GM12873 (cell line): ENCODE data around the gene FADS3.

ENCODE experiments used
- CTCF ChIP-seq: IDR thresholded peaks from 2 replicates; pipeline ENCODE4 v1.5.1; 2012; ENCODE audit warnings: low read depth, mild to moderate bottlenecking, moderate library complexity, low read length, control low read depth; ENCODE audit not compliant: insufficient read depth; ENCODE audit errors: missing control alignments

FADS3 gene

GRCh38 chr11:61887839-61888494, 3.4 kb downstream of the FADS3 start:
- TF ChIP-seq CTCF: no peak

GRCh38 chr11:61886643-61887042, 4.7 kb downstream of the FADS3 start:
- no peak for TF ChIP-seq CTCF

DNA sequence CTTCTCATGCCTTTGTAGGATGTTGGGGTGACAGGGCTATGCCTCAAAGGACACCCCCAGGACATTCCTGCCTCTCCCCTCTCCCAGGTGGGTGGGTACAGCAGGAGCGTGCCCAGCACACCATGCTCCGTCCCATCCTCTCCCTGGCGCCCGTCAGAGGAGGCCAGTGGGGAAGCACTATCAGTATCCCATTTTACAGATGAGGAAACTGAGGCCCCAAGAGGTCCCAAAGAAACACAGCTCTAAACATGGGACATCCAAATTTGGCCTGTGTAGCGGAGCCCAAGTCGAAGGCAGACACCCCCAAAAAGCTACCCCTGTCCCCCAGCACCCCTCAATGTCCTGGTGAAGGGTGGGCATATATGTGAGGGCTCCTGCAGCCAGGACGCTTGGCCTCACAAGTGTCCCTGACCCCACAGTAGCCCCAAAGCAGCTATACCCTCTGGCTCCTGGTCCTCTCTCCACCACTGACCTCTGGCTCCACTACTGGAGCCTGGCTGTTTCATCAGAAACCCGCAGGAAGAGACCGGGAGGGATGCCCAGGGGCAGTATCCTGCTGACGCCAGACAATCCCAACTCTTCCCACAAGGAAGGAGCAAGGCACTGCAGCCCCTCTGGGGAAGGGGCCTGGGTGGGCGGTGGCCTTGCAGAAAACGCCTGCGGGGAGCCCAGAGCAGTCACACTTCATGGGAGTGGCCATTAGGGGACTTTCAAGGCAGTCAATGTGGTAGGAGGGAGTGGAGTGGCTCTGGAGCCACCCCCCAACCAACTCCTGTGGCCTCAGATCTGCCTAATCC, 5.4 kb downstream of the FADS3 start:
- no peak for TF ChIP-seq CTCF

DNA sequence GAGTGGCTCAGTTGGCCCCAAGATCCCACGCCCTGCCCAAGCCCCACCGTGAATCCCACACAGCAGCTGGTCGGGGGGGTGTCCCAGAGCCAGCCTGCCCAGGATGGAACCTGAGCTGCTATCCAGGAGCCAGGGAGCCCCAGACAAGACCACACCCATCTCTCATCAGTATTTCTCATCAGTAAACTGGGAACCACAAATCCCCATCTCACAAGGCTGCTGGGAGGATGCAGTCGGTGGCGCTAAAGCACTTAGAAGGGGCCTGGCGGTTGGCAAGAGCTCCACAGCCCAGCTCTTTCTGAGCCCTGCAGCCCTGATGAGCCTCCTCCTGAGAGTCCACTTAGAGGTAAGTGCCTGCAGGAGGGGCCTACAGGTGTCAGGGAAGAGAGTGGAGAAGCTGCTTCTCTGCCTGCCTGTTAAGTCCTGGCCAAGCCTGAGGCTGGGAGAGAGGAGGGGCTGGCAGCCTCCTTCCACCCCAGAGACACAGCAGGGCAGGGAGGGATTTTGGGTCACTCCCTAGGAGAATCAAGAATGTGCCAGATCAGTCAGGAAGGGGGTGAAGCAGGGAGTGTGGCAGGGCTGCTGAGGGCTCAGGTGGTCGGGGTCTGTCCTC, 6.1 kb downstream of the FADS3 start:
- TF ChIP-seq CTCF: no peak

DNA sequence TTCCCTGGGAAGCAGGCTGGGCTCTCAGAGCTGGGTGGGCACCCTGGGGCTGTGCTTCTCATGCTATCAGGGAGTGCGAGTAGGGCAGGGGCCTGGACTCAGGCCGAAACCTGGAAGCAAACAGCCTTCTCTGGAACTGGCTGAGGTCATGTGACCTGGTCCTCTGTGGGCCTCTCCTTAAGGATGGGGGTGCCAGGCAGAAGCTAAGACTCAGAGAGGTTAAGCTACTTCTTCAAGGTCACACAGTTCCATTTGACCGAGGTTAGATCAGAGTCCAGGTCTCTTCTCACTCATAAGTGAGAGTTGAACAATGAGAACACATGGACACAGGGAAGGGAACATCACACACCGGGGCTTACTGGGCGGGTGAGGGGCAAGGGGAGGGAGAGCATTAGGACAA, 7.4 kb downstream of the FADS3 start:
- no peak for TF ChIP-seq CTCF

GRCh38 chr11:61883327-61883726, 8.0 kb downstream of the FADS3 start:
- TF ChIP-seq CTCF: no peak

- TF ChIP-seq CTCF: no peak
Measured at GRCh38 chr11:61882879-61883278, 8.5 kb downstream of the FADS3 start.
